Panc1 (cell line): ENCODE data around the gene ELAC1. TPM values are rescaled to one million over a fixed set of nuclear protein-coding genes. Genes with fewer than 3 reads are reported as not detected.

Experiments used
- ATAC-seq: fragments of 200-7000 bp; cut with Tn5 transposase; 2 replicates; pipeline ENCODE4 v1.9.1; 2020; ENCODE audit warnings: mild to moderate bottlenecking, moderate library complexity
- BruUV-seq: library from RNA; stranded (reverse); fragments of 400-500 nt; replicated peaks from 2 replicates; lab custom pipeline; 2021; lab: Mats Ljungman, UMichigan
- CTCF ChIA-PET: fragments of 300-600 bp; sonication (Branson Sonifier 250); formaldehyde crosslinking; loops from one replicate; lab custom pipeline; 2022; ENCODE audit warnings: antibody characterized with exemption; lab: Charles Lee
- POLR2A ChIA-PET: fragments of 300-600 bp; sonication (Branson Sonifier 250); formaldehyde crosslinking; loops from one replicate; lab custom pipeline; 2022; ENCODE audit warnings: antibody characterized with exemption; lab: Charles Lee
- DNase-seq: peaks from one replicate; pipeline ENCODE4 v3.0.0-alpha.2; 2010; ENCODE audit warnings: low read depth, low spot score
- H3K27ac ChIP-seq: 2 replicates; pipeline ENCODE4 v1.5.1; 2011; ENCODE audit warnings: mild to moderate bottlenecking, low read length, inconsistent platforms
- H3K27me3 ChIP-seq: fragments of 200-500 bp; sonication (Bioruptor generic); 2 replicates; pipeline ENCODE4 v1.6.0; 2014; ENCODE audit warnings: low read length, inconsistent platforms; ENCODE audit not compliant: control insufficient read depth, insufficient read depth
- H3K36me3 ChIP-seq: fragments of 200-500 bp; sonication (Bioruptor generic); 2 replicates; pipeline ENCODE4 v1.5.1; 2014; ENCODE audit warnings: inconsistent platforms, mild to moderate bottlenecking, low read length, moderate library complexity; ENCODE audit not compliant: control insufficient read depth, insufficient read depth
- H3K4me1 ChIP-seq: 2 replicates; pipeline ENCODE4 v1.5.1; 2011; ENCODE audit warnings: inconsistent platforms, mild to moderate bottlenecking, low read length, moderate library complexity; ENCODE audit not compliant: control insufficient read depth, insufficient read depth
- H3K4me3 ChIP-seq, 2 experiments: 2 replicates each; pipeline ENCODE4 v1.5.1; 2011 to 2012; ENCODE audit warnings: low read depth in 2 of 2, low read length in 2 of 2, mild to moderate bottlenecking in 2 of 2, inconsistent platforms in 1 of 2, moderate library complexity in 1 of 2
- H3K9me3 ChIP-seq: fragments of 200-500 bp; sonication (Bioruptor generic); 2 replicates; pipeline ENCODE4 v1.5.1; 2014; ENCODE audit warnings: low read depth, mild to moderate bottlenecking, inconsistent platforms, low read length, moderate library complexity; ENCODE audit not compliant: control insufficient read depth, insufficient read depth
- CTCF ChIP-seq: fragments of 450-650 bp; IDR thresholded peaks from 2 replicates; pipeline ENCODE4 v1.5.1; 2017; ENCODE audit warnings: mild to moderate bottlenecking
- POLR2AphosphoS5 ChIP-seq: IDR thresholded peaks from 2 replicates; pipeline ENCODE4 v1.6.1; 2012; ENCODE audit warnings: mild to moderate bottlenecking, low read depth, low read length, moderate library complexity
- REST ChIP-seq, 2 experiments: IDR thresholded peaks; 2 replicates each; pipeline ENCODE4 v1.6.1; 2011 to 2012; ENCODE audit warnings: low read depth in 2 of 2, control low read depth in 1 of 2, low read length in 1 of 2, mild to moderate bottlenecking in 1 of 2, moderate library complexity in 1 of 2; ENCODE audit not compliant: insufficient read depth in 1 of 2
- SIN3A ChIP-seq: IDR thresholded peaks from 2 replicates; pipeline ENCODE4 v1.6.1; 2012; ENCODE audit warnings: low read depth, mild to moderate bottlenecking, low read length, moderate library complexity, borderline replicate concordance; ENCODE audit not compliant: insufficient read depth
- TCF7L2 ChIP-seq: IDR thresholded peaks from 2 replicates; pipeline ENCODE4 v1.6.1; 2011; ENCODE audit warnings: mild to moderate bottlenecking, low read depth, low read length, inconsistent platforms
- in situ Hi-C: cut with HindIII; loops from 2 replicates; pipeline ENCODE4 v1.10.0; 2016; ENCODE audit warnings: low sequenced_read_pairs, low pct_unique_long_range_greater_than_20kb
- intact Hi-C: fragments of 100-400 bp; cut with micrococcal nuclease; formaldehyde crosslinking; loops from one replicate; pipeline ENCODE4 v1.10.0; 2022; ENCODE audit not compliant: unreplicated experiment
- total RNA-seq: library from RNA; stranded (reverse); gene quantifications from one replicate; pipeline ENCODE4 v1.2.1, GENCODE V29; 2021; ENCODE audit not compliant: unreplicated experiment

The ELAC1 gene
- total RNA-seq, 1 experiment from 2014 or later: 4.6 TPM

- no peak overlapping the region for H3K4me3 ChIP-seq
- ATAC-seq: no peak
- in situ Hi-C loops: no loop called here
- H3K9me3 ChIP-seq: no peaks in the 10 kb centered on the region
- ChIA-PET CTCF (interaction anchor here (0.7 kb wide), 1 partner anchor 196 kb away, joined by 3 read pairs; no protein-coding TSS in a partner anchor), POLR2A (no interaction called here)
- H3K27ac ChIP-seq: no peak overlapping the region
- no peak for TF ChIP-seq CTCF
- no peaks in the 10 kb centered on the region for H3K27me3 ChIP-seq
- no peaks in the 10 kb centered on the region for H3K4me1 ChIP-seq
- no peak for DNase-seq
- no peaks in the 10 kb centered on the region; the same call in 1 of the 2 replicates for H3K36me3 ChIP-seq
- intact Hi-C loops: no loop called here
- BruUV-seq: no TSS peak
Observed at GRCh38 chr18:50934545-50935211, 33.2 kb upstream of the ELAC1 start.

DNA sequence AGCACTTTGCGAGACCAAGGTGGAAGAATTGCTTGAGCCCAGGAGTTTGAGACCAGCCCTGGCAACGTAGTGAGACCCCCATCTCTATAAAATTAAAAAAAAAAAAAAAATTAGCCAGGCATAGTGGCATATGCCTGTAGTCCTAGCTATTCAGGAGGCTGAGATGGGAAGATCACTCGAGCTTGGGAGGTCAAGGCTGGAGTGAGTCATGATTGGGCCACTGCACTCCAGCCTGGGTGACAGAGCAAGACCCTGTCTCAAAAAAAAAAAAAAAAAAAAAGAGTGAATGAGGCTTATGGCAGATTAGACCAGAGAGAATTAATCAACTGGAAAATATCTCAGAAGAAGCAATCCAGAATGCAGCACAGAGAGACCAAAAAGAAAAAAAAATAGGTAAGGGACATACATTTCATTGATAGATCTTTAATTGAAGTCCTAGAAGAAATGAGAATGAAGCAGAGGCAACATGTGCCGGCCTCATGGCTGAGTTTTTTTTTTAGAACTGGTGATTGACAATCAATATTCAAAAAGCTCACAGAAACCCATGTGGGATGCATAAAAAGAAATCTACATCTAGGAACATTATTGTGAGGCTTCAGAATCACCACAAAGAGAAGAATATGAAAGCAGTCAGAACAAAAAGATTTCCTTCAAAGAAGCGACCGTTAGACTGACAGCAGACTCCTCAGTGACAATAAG lies 32.2 kb upstream of the ELAC1 start:
- H3K9me3 ChIP-seq: no peaks in the 10 kb centered on the region
- CTCF ChIA-PET: interaction anchor here (0.6 kb wide), 1 partner anchor 20 kb away, joined by 4 read pairs; no protein-coding TSS in a partner anchor
- H3K4me1 ChIP-seq: no peaks in the 10 kb centered on the region
- intact Hi-C loops: no loop called here
- POLR2A ChIA-PET: no interaction called here
- no peak overlapping the region for H3K27ac ChIP-seq
- H3K36me3 ChIP-seq: no peaks in the 10 kb centered on the region; the same call in 1 of the 2 replicates
- DNase-seq (no peak), ATAC-seq (no peak)
- no peaks in the 10 kb centered on the region for H3K27me3 ChIP-seq
- no TSS peak for BruUV-seq
- TF ChIP-seq SIN3A (no peak), TCF7L2 (no peak), POLR2AphosphoS5 (no peak), CTCF (no peak), REST (IDR thresholded peaks at IDR 0.05; ENCODE audit: insufficient read depth in 1 of 2, low read depth in 2 of 2, low read length in 1 of 2) (no peak)
- H3K4me3 ChIP-seq: no peak overlapping the region
- in situ Hi-C loops: no loop called here
